ENCODE results near the gene HK1. TPM values are rescaled to one million over a fixed set of nuclear protein-coding genes. Genes with fewer than 3 reads are reported as not detected.

Gene HK1
- total RNA-seq, 1 experiment from 2014 or later, result 152 TPM

GRCh38 chr10:69403066-69403465 lies 124.8 kb downstream of the HK1 start:
- DNase-seq (ENCODE audit: low spot score), result no peak

- DNase-seq (ENCODE audit: low spot score), result no peak
Observed at GRCh38 chr10:69403519-69403918, 125.2 kb downstream of the HK1 start.

GRCh38 chr10:69404786-69405185 lies 126.5 kb downstream of the HK1 start:
- DNase-seq (ENCODE audit: low spot score), result no peak

- no peak for DNase-seq (ENCODE audit: low spot score)
Observed at GRCh38 chr10:69405221-69405620, 126.9 kb downstream of the HK1 start.

DNA sequence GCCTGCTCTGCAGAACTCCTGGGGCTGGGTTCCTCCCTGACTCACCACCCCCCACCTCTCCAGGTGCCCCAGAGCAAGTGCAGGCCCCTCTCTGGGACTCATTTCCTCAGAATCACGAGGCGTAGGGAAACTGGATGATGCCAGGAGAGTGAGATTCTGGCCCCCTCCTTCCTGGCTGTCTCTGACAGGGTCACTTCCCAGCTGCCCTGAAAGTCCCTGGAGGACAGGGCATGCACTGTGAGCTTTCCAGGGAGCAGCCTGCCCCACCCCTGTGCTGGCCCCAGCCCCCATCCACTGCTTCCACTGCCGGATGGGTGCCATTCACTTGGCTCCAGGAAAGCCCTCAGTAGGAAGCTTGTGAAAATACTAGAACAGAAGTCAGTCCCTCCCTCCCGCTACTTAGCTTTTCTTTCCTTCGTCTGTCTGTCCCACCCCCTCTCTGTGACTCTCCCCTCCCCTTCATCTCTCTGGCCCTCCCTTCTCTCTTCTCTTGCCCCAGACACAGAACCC lies 128.1 kb downstream of the HK1 start:
- DNase-seq (ENCODE audit: low spot score), result peak; percentile 75

GRCh38 chr10:69406816-69407580 lies 128.7 kb downstream of the HK1 start:
- DNase-seq (ENCODE audit: low spot score), result no peak

DNA sequence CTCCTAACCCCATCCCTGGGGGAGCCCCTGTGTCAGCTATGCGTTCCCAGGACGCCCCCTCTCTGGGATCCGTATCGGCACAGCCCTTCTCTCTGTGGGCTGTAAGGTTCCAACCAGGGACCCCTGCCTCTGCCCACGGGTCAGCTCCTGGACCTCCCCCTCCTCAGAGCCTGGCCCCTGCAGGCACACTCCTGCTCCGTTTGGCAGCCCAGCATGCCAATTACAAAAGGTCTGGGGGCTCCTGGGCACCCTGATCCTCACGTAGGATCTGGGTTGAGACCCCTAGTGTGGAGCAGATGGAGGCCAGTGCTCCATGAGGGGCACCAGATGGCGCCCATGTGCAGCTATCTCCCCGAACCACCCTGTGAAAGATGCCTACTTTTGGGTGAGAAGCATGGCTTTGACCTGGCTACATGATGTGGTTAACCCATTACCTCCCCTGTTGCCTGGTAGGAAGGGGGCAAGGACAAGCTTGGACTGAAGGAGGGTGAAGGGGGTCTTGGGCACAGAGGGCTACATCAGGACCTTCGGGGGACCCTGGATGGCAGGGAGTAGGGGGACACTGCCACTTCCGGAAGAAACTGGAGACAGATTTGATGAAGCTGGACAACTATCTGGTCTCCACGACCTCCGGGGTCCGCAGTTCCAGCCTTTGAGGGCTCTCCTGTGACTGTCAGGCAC lies 129.5 kb downstream of the HK1 start:
- peak; percentile 40 for DNase-seq (ENCODE audit: low spot score)

- DNase-seq (ENCODE audit: low spot score), result peak; percentile 90
Observed at GRCh38 chr10:69408318-69409175, 130.3 kb downstream of the HK1 start.

GRCh38 chr10:69409176-69409495 lies 130.8 kb downstream of the HK1 start:
- no peak for DNase-seq (ENCODE audit: low spot score)

DNA sequence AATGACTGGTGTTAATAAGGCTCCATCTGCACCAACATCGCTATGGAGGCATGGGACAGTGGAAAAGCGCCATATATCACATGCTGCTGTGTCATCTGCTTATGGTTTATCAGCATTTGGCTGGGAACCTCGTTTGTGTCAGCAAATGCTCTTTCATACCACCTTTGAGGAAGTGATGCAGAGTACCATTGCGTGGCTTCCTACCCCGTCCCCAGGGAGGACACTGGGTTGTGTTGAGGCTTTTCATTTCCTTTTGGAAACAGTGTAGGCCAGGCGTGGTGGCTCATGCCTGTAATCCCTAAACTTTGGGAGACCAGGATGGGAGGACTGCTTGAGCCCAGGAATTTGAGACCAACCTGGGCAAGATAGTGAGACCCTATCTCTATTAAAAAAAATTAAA lies 131.7 kb downstream of the HK1 start:
- no peak for DNase-seq (ENCODE audit: low spot score)

GRCh38 chr10:69410487-69410886 lies 132.2 kb downstream of the HK1 start:
- no peak for DNase-seq (ENCODE audit: low spot score)

- DNase-seq (ENCODE audit: low spot score), result no peak
Observed at GRCh38 chr10:69411476-69411875, 133.2 kb downstream of the HK1 start.

- DNase-seq (ENCODE audit: low spot score), result no peak
Observed at GRCh38 chr10:69412232-69412790, 134.0 kb downstream of the HK1 start.

- DNase-seq (ENCODE audit: low spot score), result peak; percentile 46
Observed at GRCh38 chr10:69413221-69413865, 135.0 kb downstream of the HK1 start.

DNA sequence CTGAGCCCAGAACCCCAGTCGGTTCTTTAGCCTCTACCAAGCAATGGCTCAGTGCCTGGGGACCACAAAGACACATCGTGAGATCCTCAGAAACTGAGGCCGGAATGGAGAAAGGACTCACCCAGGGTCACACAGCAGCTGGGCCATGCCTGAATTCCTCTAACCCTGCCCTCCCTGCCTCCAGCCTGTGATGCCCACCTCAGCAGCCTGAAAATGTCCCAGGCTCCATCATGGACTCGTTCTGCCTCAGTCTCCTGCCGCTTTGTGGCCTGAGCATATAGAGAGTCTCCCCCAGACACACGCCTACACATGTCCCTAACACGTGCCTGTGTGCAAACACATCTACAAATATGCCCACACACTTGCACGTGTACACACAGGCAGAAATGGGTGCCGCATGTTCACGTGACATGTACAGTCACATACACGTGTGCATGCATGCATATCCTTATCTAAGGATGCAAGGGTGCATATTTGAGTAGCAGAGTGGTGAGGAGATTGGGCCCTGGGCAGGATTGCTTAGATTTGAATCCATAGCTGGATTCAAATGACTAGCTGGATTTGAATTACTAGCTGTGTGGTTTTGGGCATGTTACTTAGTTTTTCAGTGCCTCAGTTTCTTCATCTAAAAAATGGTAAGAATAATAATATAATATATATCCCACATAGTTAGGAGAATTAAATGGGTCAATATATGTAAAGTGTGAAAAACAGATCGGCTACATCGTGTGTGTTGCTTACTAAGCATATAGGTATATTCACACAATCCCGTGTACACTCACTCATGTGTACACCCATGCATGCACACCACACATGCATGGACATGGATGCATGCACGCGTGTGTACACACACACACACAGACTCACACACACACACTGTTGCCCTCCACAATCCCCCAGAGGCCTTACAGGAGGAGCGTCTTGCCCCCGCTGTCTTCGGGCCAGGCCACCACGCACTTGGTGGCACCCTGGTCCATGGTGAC lies 136.0 kb downstream of the HK1 start:
- DNase-seq (ENCODE audit: low spot score), result no peak

- DNase-seq (ENCODE audit: low spot score), result no peak
Observed at GRCh38 chr10:69415049-69415448, 136.8 kb downstream of the HK1 start.

DNA sequence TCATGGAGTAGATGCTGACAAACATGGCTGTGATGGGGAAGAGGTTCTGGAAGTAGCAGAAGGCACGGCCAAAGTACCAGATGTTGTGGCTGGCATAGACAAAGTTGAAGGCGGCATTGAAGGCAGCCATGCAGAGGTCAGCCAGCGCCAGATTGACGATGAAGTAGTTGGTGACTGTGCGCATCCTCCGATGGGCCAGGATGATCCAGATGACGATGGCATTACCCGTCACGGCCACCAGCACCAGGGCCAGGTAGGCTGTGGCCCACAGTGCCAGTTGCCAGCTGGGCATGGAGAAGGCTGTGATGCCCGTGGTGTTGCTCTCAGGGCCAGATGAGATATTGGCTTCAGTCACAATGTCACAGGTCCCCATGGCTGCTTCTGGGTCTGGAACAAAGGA lies 137.7 kb downstream of the HK1 start:
- DNase-seq (ENCODE audit: low spot score), result no peak

DNA sequence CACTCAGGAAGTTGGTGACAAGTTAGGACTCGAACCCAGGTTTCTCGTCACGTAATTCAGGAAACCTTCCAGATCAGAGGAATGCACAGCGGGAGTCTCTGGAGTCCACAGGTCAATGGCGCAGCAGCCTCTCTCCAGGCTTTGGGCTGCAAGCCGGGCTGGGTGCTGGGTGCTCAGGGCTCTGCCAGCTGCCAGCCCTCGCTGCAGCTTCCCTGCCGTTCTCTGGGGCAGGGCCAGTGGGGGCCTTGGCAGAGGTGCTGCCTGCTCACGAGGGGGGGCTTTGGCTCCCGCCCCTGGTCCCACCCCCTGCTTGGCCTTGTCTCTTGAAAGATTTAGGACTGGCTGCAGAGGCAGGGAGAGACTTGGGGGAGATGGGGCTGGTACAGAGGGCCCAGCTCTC lies 138.4 kb downstream of the HK1 start, which contains the start of gene TACR2:
Gene TACR2, minus strand, starts transcription at position 224 of the 400 bp plus-strand sequence. CDS start 595 bp downstream, outside the sequence.
- DNase-seq (ENCODE audit: low spot score), result no peak

DNA sequence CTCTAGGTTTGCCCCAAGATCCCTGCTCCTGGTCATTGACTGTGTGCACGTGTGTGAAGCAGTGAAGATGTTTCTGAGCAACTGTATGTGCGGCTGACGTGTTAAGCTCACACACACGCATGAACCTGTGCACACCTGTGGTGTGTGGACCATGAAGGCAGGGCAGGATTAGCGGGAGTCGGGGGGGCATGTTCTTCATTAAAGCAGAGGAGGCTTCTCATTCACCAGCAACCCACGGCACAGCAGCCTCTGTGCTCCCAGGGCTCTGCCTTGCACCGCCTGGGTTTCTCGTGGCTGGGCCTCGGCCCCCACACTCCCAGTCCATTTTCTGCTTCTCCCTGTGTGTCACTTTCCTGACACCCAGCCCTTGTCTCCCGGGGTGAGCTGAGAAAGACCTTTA lies 139.2 kb downstream of the HK1 start:
- DNase-seq (ENCODE audit: low spot score), result no peak
